ENCODE data around the gene S100A16.

The S100A16 gene

DNA sequence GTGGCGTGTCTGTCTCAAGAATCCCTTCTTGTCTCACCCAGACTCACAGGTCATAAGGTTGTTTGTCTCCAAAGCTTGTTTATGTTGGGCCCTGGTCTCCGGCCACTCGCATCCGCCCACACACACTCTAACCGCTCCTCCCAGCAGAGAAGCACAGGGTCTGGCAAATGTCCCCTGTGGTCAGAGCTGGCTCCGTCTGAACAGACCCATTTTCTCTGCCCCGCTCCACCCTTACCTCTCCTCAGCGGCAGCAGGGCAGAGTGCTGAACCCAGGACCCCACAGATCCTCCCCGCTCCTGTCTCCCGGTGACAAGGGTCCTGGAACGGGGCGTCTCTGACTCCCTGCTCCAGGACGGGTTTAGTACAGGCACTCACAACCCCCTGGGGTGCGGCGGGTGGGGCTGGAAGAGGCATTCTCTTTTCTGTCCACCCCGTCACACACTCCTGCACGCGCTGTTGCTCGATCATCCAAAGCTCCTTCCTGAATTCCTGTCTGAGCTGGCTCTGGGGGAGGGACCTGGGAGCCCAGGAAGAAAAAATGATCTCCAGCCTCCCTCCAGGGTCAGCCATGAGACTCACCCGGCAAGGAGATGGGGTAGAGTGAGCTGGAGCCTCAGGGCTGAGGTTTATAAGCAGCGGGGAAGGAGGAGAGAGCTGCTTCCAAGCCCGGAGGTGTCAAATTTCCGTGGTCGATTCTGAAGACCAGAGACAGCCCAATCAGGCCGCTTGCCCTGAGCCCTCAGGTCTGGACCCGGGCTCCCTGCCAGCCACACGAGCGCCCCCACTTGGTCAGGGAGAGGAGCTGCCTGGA, 14.2 kb upstream of the S100A16 start, which contains the start of gene S100A13:
Gene S100A13 (minus strand): TSS at position 602 of the 811 bp plus-strand sequence. CDS start 1,033 bp downstream, outside the sequence.
- H3K36me3 ChIP-seq, result no peaks in the 10 kb centered on the region
- no peak within 1 kb of the TSS for H3K4me3 ChIP-seq (ENCODE audit: low read depth in 1 of 2, low read length in 1 of 2)
- H3K27me3 ChIP-seq, result peaks cover 27% of the 10 kb centered on the region
- H3K4me1 ChIP-seq (ENCODE audit: control insufficient read depth in 1 of 2, insufficient read depth in 1 of 2, low read depth in 1 of 2, low read length in 1 of 2), result no peaks in the 10 kb centered on the region
- TF ChIP-seq CTCF (IDR thresholded peaks at IDR 0.05), result no peak
- H3K27ac ChIP-seq, result no peak within 1 kb of the TSS
- no peaks in the 10 kb centered on the region for H3K9me3 ChIP-seq

- H3K27ac ChIP-seq, result no peak overlapping the region
- no peak for TF ChIP-seq CTCF (IDR thresholded peaks at IDR 0.05)
- no peaks in the 10 kb centered on the region for H3K9me3 ChIP-seq
- no peaks in the 10 kb centered on the region for H3K4me1 ChIP-seq (ENCODE audit: control insufficient read depth in 1 of 2, insufficient read depth in 1 of 2, low read depth in 1 of 2, low read length in 1 of 2)
- no peak overlapping the region for H3K4me3 ChIP-seq (ENCODE audit: low read depth in 1 of 2, low read length in 1 of 2)
- peaks cover 27% of the 10 kb centered on the region for H3K27me3 ChIP-seq
- no peaks in the 10 kb centered on the region for H3K36me3 ChIP-seq
These were observed 13.6 kb upstream of the S100A16 start for GRCh38 chr1:153626477-153626903.

GRCh38 chr1:153624965-153625611, 12.2 kb upstream of the S100A16 start:
- Histone ChIP-seq H3K36me3 (no peaks in the 10 kb centered on the region), H3K27me3 (peaks cover 27% of the 10 kb centered on the region), H3K4me3 (ENCODE audit: low read depth in 1 of 2, low read length in 1 of 2) (no peak overlapping the region), H3K27ac (no peak overlapping the region), H3K9me3 (no peaks in the 10 kb centered on the region), H3K4me1 (ENCODE audit: control insufficient read depth in 1 of 2, insufficient read depth in 1 of 2, low read depth in 1 of 2, low read length in 1 of 2) (no peaks in the 10 kb centered on the region)
- TF ChIP-seq CTCF (IDR thresholded peaks at IDR 0.05), result no peak

DNA sequence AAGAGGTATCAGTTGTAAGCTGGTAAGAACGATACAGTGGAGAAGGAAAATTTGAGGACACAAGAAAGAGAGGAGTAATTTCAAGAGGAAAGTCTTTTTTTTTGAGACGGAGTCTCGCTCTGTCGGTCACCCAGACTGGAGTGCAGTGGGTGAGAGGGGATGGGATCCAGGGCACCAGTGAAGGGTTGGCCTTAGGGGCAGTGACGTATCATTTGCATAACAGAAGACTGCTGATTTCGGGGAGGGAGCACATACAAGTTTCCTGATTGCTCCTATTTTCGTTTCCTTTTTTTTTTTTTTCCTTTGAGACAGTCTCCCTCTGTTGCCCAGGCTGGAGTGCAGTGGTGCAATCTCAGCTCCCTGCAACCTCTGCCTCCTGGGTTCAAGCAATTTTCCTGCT, 10.2 kb upstream of the S100A16 start:
- no peaks in the 10 kb centered on the region for H3K9me3 ChIP-seq
- TF ChIP-seq CTCF (IDR thresholded peaks at IDR 0.05), result no peak
- H3K27ac ChIP-seq, result no peak overlapping the region
- no peak overlapping the region for H3K4me3 ChIP-seq (ENCODE audit: low read depth in 1 of 2, low read length in 1 of 2)
- peaks cover 22% of the 10 kb centered on the region for H3K27me3 ChIP-seq
- no peaks in the 10 kb centered on the region for H3K36me3 ChIP-seq
- no peaks in the 10 kb centered on the region for H3K4me1 ChIP-seq (ENCODE audit: control insufficient read depth in 1 of 2, insufficient read depth in 1 of 2, low read depth in 1 of 2, low read length in 1 of 2)

- H3K27ac ChIP-seq, result no peak overlapping the region
- H3K9me3 ChIP-seq, result no peaks in the 10 kb centered on the region
- no peak for TF ChIP-seq CTCF (IDR thresholded peaks at IDR 0.05)
- no peak overlapping the region for H3K4me3 ChIP-seq (ENCODE audit: low read depth in 1 of 2, low read length in 1 of 2)
- H3K27me3 ChIP-seq, result no peaks in the 10 kb centered on the region
- no peaks in the 10 kb centered on the region for H3K36me3 ChIP-seq
- peaks cover 0 to 7% of the 10 kb centered on the region in 2 experiments for H3K4me1 ChIP-seq (ENCODE audit: control insufficient read depth in 1 of 2, insufficient read depth in 1 of 2, low read depth in 1 of 2, low read length in 1 of 2)
These were observed 6.2 kb upstream of the S100A16 start for GRCh38 chr1:153619171-153619570.

Data from neutrophil (primary cell).